ENCODE results near the gene FCF1.

The FCF1 gene

GRCh38 chr14:74765721-74766120 is 52.8 kb downstream of the FCF1 start:
- DNase-seq (ENCODE audit: low spot score), result no peak

GRCh38 chr14:74771399-74771798 is 58.5 kb downstream of the FCF1 start:
- no peak for DNase-seq (ENCODE audit: low spot score)

GRCh38 chr14:74784634-74785033 is 71.7 kb downstream of the FCF1 start:
- no peak for DNase-seq (ENCODE audit: low spot score)

GRCh38 chr14:74785056-74785613 is 72.2 kb downstream of the FCF1 start:
- DNase-seq (ENCODE audit: low spot score), result no peak

- DNase-seq (ENCODE audit: low spot score), result no peak
Observed at GRCh38 chr14:74786796-74787315, 73.9 kb downstream of the FCF1 start.
